NT2/D1 (cell line): Measurements from ENCODE around the gene OLFML2A.
A peak's percentile ranks its signal among the peaks of the same experiment; 100 is the strongest.
"Not testable (repeated sequence)": the region's sequence is repeated elsewhere in the genome, so short reads cannot be mapped to it uniquely, and the experiment has no call there.

Experiments
- DNase-seq: peaks from one replicate; pipeline ENCODE4 v3.0.0-alpha.2; 2011; ENCODE audit warnings: low read depth, low spot score
- H3K27me3 ChIP-seq: 2 replicates; pipeline ENCODE4 v1.6.0; 2011; ENCODE audit warnings: mild to moderate bottlenecking; ENCODE audit not compliant: insufficient read length, insufficient read depth
- H3K36me3 ChIP-seq: 2 replicates; pipeline ENCODE4 v1.6.1; 2011; ENCODE audit warnings: mild to moderate bottlenecking, low read length, mixed read lengths; ENCODE audit not compliant: insufficient read depth, insufficient read length
- H3K4me1 ChIP-seq: 2 replicates; pipeline ENCODE4 v1.5.1; 2011; ENCODE audit not compliant: insufficient read depth, insufficient read length
- H3K4me3 ChIP-seq: 2 replicates; pipeline ENCODE4 v1.5.1; 2011; ENCODE audit warnings: low read depth; ENCODE audit not compliant: insufficient read length
- H3K9ac ChIP-seq: 2 replicates; pipeline ENCODE4 v1.6.0; 2011; ENCODE audit warnings: low read depth; ENCODE audit not compliant: insufficient read length
- H3K9me3 ChIP-seq: 2 replicates; pipeline ENCODE4 v1.5.1; 2011; ENCODE audit warnings: mild to moderate bottlenecking, low read length; ENCODE audit not compliant: insufficient read depth
- SUZ12 ChIP-seq: IDR thresholded peaks from 2 replicates; pipeline ENCODE4 v1.6.1; 2011; ENCODE audit not compliant: insufficient read length, insufficient read depth; ENCODE audit errors: extremely low read depth
- YY1 ChIP-seq: IDR thresholded peaks from 2 replicates; pipeline ENCODE4 v1.6.1; 2011; ENCODE audit not compliant: insufficient read length, insufficient read depth
- ZNF274 ChIP-seq: IDR thresholded peaks from 2 replicates; pipeline ENCODE4 v1.6.1; 2011; ENCODE audit warnings: mild to moderate bottlenecking, low read depth, low read length

Gene OLFML2A

GRCh38 chr9:124835026-124835557, 58.2 kb downstream of the OLFML2A start:
- TF ChIP-seq YY1 (no peak), ZNF274 (no peak), SUZ12 (no peak)
- H3K4me3 ChIP-seq: no peak overlapping the region
- no peak overlapping the region for H3K9ac ChIP-seq
- H3K27me3 ChIP-seq: no peaks in the 10 kb centered on the region
- no peak for DNase-seq
- peaks cover 6% of the 10 kb centered on the region for H3K4me1 ChIP-seq
- no peaks in the 10 kb centered on the region for H3K36me3 ChIP-seq
- H3K9me3 ChIP-seq: no peaks in the 10 kb centered on the region

GRCh38 chr9:124838132-124838531, 61.2 kb downstream of the OLFML2A start:
- not testable (repeated sequence) for H3K27me3 ChIP-seq, DNase-seq, H3K9me3 ChIP-seq, H3K36me3 ChIP-seq, H3K4me3 ChIP-seq, H3K9ac ChIP-seq, H3K4me1 ChIP-seq

GRCh38 chr9:124838567-124839275, 61.8 kb downstream of the OLFML2A start:
- H3K9ac ChIP-seq, H3K36me3 ChIP-seq, H3K9me3 ChIP-seq, H3K4me3 ChIP-seq, H3K4me1 ChIP-seq, DNase-seq, H3K27me3 ChIP-seq: not testable (repeated sequence)

- TF ChIP-seq SUZ12: no peak
- TF ChIP-seq ZNF274: no peak
- TF ChIP-seq YY1: no peak
- Histone ChIP-seq H3K27me3 (no peaks in the 10 kb centered on the region), H3K9ac (no peak overlapping the region), H3K4me1 (peaks cover 8% of the 10 kb centered on the region), H3K9me3 (no peaks in the 10 kb centered on the region), H3K36me3 (no peaks in the 10 kb centered on the region), H3K4me3 (no peak overlapping the region)
- peak; percentile 51 for DNase-seq
These were observed 62.8 kb downstream of the OLFML2A start for GRCh38 chr9:124839612-124840299.

GRCh38 chr9:124840300-124840833, 63.4 kb downstream of the OLFML2A start:
- H3K9me3 ChIP-seq: no peaks in the 10 kb centered on the region
- H3K9ac ChIP-seq: no peak overlapping the region
- no peaks in the 10 kb centered on the region for H3K36me3 ChIP-seq
- no peaks in the 10 kb centered on the region for H3K27me3 ChIP-seq
- H3K4me3 ChIP-seq: no peak overlapping the region
- TF ChIP-seq SUZ12 (no peak), YY1 (no peak), ZNF274 (no peak)
- DNase-seq: no peak
- peaks cover 5% of the 10 kb centered on the region for H3K4me1 ChIP-seq

GRCh38 chr9:124841075-124841821, 64.3 kb downstream of the OLFML2A start:
- Histone ChIP-seq H3K9ac (no peak overlapping the region), H3K9me3 (no peaks in the 10 kb centered on the region), H3K4me3 (no peak overlapping the region), H3K27me3 (no peaks in the 10 kb centered on the region), H3K36me3 (no peaks in the 10 kb centered on the region), H3K4me1 (peaks cover 5% of the 10 kb centered on the region)
- DNase-seq: no peak
- TF ChIP-seq YY1: no peak
- TF ChIP-seq ZNF274: no peak
- no peak for TF ChIP-seq SUZ12

GRCh38 chr9:124843456-124844034, 66.6 kb downstream of the OLFML2A start:
- no peak overlapping the region for H3K4me3 ChIP-seq

More at GRCh38 chr9:124843456-124844034, 66.6 kb downstream of the OLFML2A start:
- TF ChIP-seq SUZ12: no peak
- TF ChIP-seq YY1: no peak
- TF ChIP-seq ZNF274: no peak
- Histone ChIP-seq H3K27me3 (no peaks in the 10 kb centered on the region), H3K4me1 (peaks cover 5% of the 10 kb centered on the region), H3K9me3 (no peaks in the 10 kb centered on the region), H3K9ac (no peak overlapping the region), H3K36me3 (no peaks in the 10 kb centered on the region)
- no peak for DNase-seq
